NT2/D1 (cell line): ENCODE measurements around the gene ZSWIM4.

Experiments
- DNase-seq: peaks from one replicate; pipeline ENCODE4 v3.0.0-alpha.2; 2011; ENCODE audit warnings: low read depth, low spot score
- H3K27me3 ChIP-seq: 2 replicates; pipeline ENCODE4 v1.6.0; 2011; ENCODE audit warnings: mild to moderate bottlenecking; ENCODE audit not compliant: insufficient read length, insufficient read depth
- H3K36me3 ChIP-seq: 2 replicates; pipeline ENCODE4 v1.6.1; 2011; ENCODE audit warnings: mild to moderate bottlenecking, low read length, mixed read lengths; ENCODE audit not compliant: insufficient read depth, insufficient read length
- H3K4me1 ChIP-seq: 2 replicates; pipeline ENCODE4 v1.5.1; 2011; ENCODE audit not compliant: insufficient read depth, insufficient read length
- H3K4me3 ChIP-seq: 2 replicates; pipeline ENCODE4 v1.5.1; 2011; ENCODE audit warnings: low read depth; ENCODE audit not compliant: insufficient read length
- H3K9ac ChIP-seq: 2 replicates; pipeline ENCODE4 v1.6.0; 2011; ENCODE audit warnings: low read depth; ENCODE audit not compliant: insufficient read length
- H3K9me3 ChIP-seq: 2 replicates; pipeline ENCODE4 v1.5.1; 2011; ENCODE audit warnings: mild to moderate bottlenecking, low read length; ENCODE audit not compliant: insufficient read depth
- SUZ12 ChIP-seq: IDR thresholded peaks from 2 replicates; pipeline ENCODE4 v1.6.1; 2011; ENCODE audit not compliant: insufficient read length, insufficient read depth; ENCODE audit errors: extremely low read depth
- YY1 ChIP-seq: IDR thresholded peaks from 2 replicates; pipeline ENCODE4 v1.6.1; 2011; ENCODE audit not compliant: insufficient read length, insufficient read depth
- ZNF274 ChIP-seq: IDR thresholded peaks from 2 replicates; pipeline ENCODE4 v1.6.1; 2011; ENCODE audit warnings: mild to moderate bottlenecking, low read depth, low read length

Gene ZSWIM4

GRCh38 chr19:13842291-13843103 lies 47.3 kb downstream of the ZSWIM4 start:
- TF ChIP-seq SUZ12 (no peak), ZNF274 (no peak), YY1 (no peak)
- H3K36me3 ChIP-seq: peaks cover 37% of the 10 kb centered on the region
- H3K27me3 ChIP-seq: no peaks in the 10 kb centered on the region
- H3K4me3 ChIP-seq: peak overlapping the region; percentile 80
- peak overlapping the region; percentile 93 for H3K9ac ChIP-seq
- DNase-seq: no peak
- no peaks in the 10 kb centered on the region for H3K9me3 ChIP-seq
- H3K4me1 ChIP-seq: peaks cover 44% of the 10 kb centered on the region

GRCh38 chr19:13843104-13843921 lies 48.1 kb downstream of the ZSWIM4 start:
- H3K9ac ChIP-seq: peak overlapping the region; percentile 93
- no peak for DNase-seq

GRCh38 chr19:13844130-13844631 lies 48.9 kb downstream of the ZSWIM4 start:
- TF ChIP-seq SUZ12 (no peak), ZNF274 (no peak), YY1 (no peak)
- Histone ChIP-seq H3K27me3 (no peaks in the 10 kb centered on the region), H3K36me3 (peaks cover 25% of the 10 kb centered on the region), H3K4me1 (peaks cover 34% of the 10 kb centered on the region), H3K9ac (peak overlapping the region; percentile 79), H3K9me3 (no peaks in the 10 kb centered on the region), H3K4me3 (peak overlapping the region; percentile 38)
- DNase-seq: no peak

More at GRCh38 chr19:13843104-13843921, 48.1 kb downstream of the ZSWIM4 start:
- peak overlapping the region; percentile 80 for H3K4me3 ChIP-seq
- TF ChIP-seq YY1 (no peak), SUZ12 (no peak), ZNF274 (no peak)
- H3K9me3 ChIP-seq: no peaks in the 10 kb centered on the region
- H3K27me3 ChIP-seq: no peaks in the 10 kb centered on the region
- H3K4me1 ChIP-seq: peaks cover 42% of the 10 kb centered on the region
- H3K36me3 ChIP-seq: peaks cover 33% of the 10 kb centered on the region

GRCh38 chr19:13846557-13847406 lies 51.5 kb downstream of the ZSWIM4 start:
- Histone ChIP-seq H3K36me3 (no peaks in the 10 kb centered on the region), H3K9me3 (no peaks in the 10 kb centered on the region), H3K4me3 (peak overlapping the region; percentile 57), H3K27me3 (no peaks in the 10 kb centered on the region), H3K9ac (peak overlapping the region; percentile 80), H3K4me1 (peaks cover 30% of the 10 kb centered on the region)
- peak; percentile 86 for DNase-seq
- TF ChIP-seq SUZ12 (no peak), YY1 (peak; percentile 38)

GRCh38 chr19:13847407-13848339 lies 52.4 kb downstream of the ZSWIM4 start:
- H3K4me1 ChIP-seq: peaks cover 30% of the 10 kb centered on the region
- TF ChIP-seq SUZ12 (no peak), YY1 (no peak), ZNF274 (no peak)

GRCh38 chr19:13848340-13848677 lies 53.1 kb downstream of the ZSWIM4 start:
- Histone ChIP-seq H3K9me3 (no peaks in the 10 kb centered on the region), H3K9ac (no peak overlapping the region), H3K4me1 (peaks cover 27% of the 10 kb centered on the region)

More at GRCh38 chr19:13847407-13848339, 52.4 kb downstream of the ZSWIM4 start:
- Histone ChIP-seq H3K9ac (peak overlapping the region; percentile 81), H3K36me3 (no peaks in the 10 kb centered on the region), H3K9me3 (no peaks in the 10 kb centered on the region), H3K4me3 (peak overlapping the region; percentile 57), H3K27me3 (no peaks in the 10 kb centered on the region)
- DNase-seq: peak; percentile 91

More at GRCh38 chr19:13848340-13848677, 53.1 kb downstream of the ZSWIM4 start:
- Histone ChIP-seq H3K36me3 (no peaks in the 10 kb centered on the region), H3K27me3 (no peaks in the 10 kb centered on the region), H3K4me3 (no peak overlapping the region)
- TF ChIP-seq YY1 (no peak), ZNF274 (no peak), SUZ12 (no peak)
- DNase-seq: no peak
